ENCODE data around the gene GZMM. TPM values are rescaled to one million over a fixed set of nuclear protein-coding genes. Genes with fewer than 3 reads are reported as not detected.
A peak's percentile ranks its signal among the peaks of the same experiment; 100 is the strongest.

The GZMM gene
- under 1 TPM in 4 of 6 donors, not detected in 2; 0.28 to 0.38 (median 0.33) TPM for total RNA-seq
- polyA plus RNA-seq = under 1 TPM; 0.31 to 0.38 TPM

DNA sequence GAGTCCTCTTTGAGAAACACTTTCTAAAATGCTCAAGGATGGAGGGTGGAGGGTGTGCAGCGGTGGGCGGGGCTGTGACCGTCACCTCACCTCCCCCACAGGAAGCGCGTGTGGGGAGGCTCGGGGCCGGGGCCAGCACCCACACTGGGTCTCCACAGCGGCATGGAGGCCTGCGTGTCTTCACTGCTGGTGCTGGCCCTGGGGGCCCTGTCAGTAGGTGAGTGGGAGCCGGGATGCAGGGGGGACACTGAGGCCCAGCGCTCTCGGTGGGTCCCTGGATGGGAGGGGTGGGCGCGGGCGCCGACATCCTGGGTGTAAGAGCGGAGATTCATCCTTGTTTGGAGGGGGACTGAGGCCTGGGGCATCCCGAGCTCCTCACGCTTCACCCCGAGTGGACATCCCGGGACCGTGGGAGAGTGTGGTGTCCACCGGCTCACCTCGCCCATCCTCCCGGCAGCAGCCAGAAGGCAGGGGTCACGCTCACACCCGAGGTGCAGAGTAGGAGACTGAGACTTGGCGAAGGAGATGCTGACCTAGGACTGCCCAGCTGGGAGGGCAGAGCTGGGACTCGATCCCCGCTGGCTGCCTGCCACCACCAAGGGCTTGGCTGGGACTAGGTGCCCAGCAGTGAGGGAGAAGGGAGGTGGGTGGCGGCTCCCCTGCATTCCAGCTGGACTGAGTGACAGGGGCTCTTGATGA lies at the start of gene GZMM:
Gene GZMM (plus strand): TSS at position 144 of the 699 bp plus-strand sequence. CDS start 19 bp downstream, at position 163.
- TF ChIP-seq, protein P1, sequence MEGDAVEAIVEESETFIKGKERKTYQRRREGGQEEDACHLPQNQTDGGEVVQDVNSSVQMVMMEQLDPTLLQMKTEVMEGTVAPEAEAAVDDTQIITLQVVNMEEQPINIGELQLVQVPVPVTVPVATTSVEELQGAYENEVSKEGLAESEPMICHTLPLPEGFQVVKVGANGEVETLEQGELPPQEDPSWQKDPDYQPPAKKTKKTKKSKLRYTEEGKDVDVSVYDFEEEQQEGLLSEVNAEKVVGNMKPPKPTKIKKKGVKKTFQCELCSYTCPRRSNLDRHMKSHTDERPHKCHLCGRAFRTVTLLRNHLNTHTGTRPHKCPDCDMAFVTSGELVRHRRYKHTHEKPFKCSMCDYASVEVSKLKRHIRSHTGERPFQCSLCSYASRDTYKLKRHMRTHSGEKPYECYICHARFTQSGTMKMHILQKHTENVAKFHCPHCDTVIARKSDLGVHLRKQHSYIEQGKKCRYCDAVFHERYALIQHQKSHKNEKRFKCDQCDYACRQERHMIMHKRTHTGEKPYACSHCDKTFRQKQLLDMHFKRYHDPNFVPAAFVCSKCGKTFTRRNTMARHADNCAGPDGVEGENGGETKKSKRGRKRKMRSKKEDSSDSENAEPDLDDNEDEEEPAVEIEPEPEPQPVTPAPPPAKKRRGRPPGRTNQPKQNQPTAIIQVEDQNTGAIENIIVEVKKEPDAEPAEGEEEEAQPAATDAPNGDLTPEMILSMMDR (IDR thresholded peaks at IDR 0.05) = no peak
- DNase-seq (peak in 2 of 6 donors; percentile 30 to 73), FAIRE-seq (no peak), ATAC-seq (peak in 3 of 4 donors; percentile 24 to 49 (median 41))
- intact Hi-C loops (cut with DNase I) = no loop called here
- H3K27ac ChIP-seq = no peak within 1 kb of the TSS
- no peaks in the 10 kb centered on the region for H3K9me3 ChIP-seq
- H3K27me3 ChIP-seq = no peaks in the 10 kb centered on the region
- H3K4me3 ChIP-seq = no peak within 1 kb of the TSS
- peaks cover 0 to 17% (median 2%) of the 10 kb centered on the region in 3 donors for H3K36me3 ChIP-seq
- H3K4me1 ChIP-seq = no peaks in the 10 kb centered on the region
- WGBS, 2 donors = 55 to 64% methylated on average over 30 to 31 of the region's 31 CpGs

DNA sequence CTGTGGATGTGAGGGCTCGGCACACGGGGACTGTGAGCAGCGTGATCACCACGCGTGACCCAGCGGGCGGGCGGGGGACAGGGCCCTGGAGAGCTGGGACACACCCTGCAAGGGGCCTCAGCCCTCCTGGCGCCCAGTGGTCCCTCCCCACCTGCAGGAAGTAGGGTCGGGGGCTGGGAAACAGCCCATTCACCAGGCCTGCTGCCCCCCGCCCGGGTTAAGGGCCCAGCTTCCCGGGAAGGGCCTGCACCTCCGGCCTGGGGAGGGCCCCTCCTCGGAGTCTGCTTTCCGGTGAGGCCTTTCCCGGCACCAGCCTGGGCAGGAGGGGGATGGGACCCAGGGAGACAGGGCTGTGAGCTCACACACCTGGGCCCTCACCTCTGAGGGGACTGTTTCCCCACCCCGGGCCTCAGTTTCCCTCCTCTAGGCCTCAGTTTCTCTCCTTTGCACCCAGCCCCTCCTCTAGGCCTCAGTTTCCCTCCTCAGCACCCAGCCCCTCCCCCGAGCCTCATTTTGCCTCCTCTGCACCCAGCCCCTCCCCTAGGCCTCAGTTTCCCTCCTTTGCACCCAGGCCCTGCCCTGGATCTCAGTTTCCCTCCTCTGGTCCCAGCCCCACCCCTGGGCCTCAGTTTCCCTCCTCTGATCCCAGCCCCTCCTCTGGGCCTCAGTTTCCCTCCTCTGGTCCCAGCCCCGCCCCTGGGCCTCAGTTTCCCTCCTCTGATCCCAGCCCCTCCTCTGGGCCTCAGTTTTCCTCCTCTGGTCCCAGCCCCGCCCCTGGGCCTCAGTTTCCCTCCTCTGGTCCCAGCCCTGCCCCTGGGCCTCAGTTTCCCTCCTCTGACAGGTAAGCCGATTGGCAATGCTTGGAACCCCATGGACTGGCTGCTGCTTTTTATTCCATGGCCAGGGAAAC lies 49.4 kb upstream of the GZMM start:
- no peak overlapping the region for H3K27ac ChIP-seq
- no peaks in the 10 kb centered on the region for H3K36me3 ChIP-seq
- no peak for ATAC-seq
- whole genome bisulfite sequencing, 2 donors = 43 to 56% methylated on average over 21 to 22 of the region's 22 CpGs
- no peaks in the 10 kb centered on the region for H3K9me3 ChIP-seq
- peak in 2 of 6 donors; percentile 39 to 72 for DNase-seq
- H3K27me3 ChIP-seq = peaks cover 0 to 10% (median 6%) of the 10 kb centered on the region in 4 donors
- TF ChIP-seq, protein P1 (IDR thresholded peaks at IDR 0.05) = no peak
- intact Hi-C loops (cut with DNase I) = no loop called here
- FAIRE-seq = no peak
- H3K4me3 ChIP-seq = no peak overlapping the region
- peaks cover 0 to 11% (median 5%) of the 10 kb centered on the region in 3 donors for H3K4me1 ChIP-seq

DNA sequence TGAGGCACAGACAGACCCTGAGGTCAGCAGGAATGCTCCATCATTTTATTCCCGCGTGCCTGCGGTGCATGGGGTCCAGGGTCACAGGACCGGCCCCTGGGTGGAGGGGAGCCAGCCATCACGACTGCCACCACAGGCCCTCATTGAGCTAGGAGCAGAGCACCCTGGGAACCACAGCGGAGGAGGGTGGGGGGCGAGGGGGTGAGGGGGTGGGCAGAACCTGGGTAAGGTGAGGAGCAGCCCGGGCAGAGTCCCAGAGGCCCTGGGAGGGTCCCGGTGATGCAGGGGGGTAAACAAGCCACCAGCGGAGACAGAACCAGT lies 48.8 kb upstream of the GZMM start:
- TF ChIP-seq, protein P1 (IDR thresholded peaks at IDR 0.05) = no peak
- Histone ChIP-seq H3K9me3 (no peaks in the 10 kb centered on the region), H3K27ac (no peak overlapping the region), H3K36me3 (no peaks in the 10 kb centered on the region), H3K4me1 (peaks cover 0 to 7% (median 5%) of the 10 kb centered on the region in 3 donors), H3K27me3 (peaks cover 0 to 10% (median 6%) of the 10 kb centered on the region in 4 donors), H3K4me3 (no peak overlapping the region)
- intact Hi-C loops (cut with DNase I) = no loop called here
- 39 to 44% methylated on average over 10 of the region's 10 CpGs for WGBS, 2 donors
- FAIRE-seq = no peak
- peak in 3 of 6 donors; percentile 18 to 64 (median 37) for DNase-seq
- no peak for ATAC-seq

DNA sequence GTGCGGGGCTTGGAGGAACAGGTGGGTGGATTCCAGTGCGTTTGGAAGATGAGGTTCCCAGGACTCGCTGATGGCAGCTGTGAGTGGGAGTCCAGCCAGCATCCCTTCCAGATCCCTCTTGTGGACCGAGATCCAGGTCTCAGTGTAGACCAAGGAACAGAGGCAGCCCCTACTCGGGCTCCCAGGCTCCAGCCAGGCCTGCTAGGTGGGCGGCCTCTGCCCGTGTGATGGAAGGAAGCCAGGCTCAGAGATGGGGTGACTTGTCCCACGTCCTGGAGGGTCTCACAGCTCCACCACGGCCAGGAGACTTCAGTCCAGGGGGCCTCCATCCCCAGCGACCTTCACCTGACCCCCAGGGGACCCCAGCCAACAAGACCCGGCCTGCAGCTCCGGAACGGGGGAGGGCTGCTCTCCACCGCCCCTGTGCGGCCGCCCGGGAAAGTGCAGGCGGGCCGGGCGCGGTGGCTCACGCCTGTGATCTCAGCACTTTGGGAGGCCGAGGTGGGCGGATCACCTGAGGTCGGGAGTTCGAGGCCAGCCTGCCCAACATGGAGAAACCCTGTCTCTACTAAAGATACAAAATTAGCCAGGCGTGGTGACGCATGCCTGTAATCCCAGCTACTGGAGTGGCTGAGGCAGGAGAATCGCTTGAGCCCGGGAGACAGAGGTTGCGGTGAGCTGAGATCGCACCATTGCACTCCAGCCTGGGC lies 48.3 kb upstream of the GZMM start:
- FAIRE-seq = no peak
- WGBS, 2 donors = 19 to 22% methylated on average over 32 of the region's 32 CpGs

More for the DNA sequence above, 48.3 kb upstream of the GZMM start:
- Histone ChIP-seq H3K9me3 (no peaks in the 10 kb centered on the region), H3K36me3 (no peaks in the 10 kb centered on the region), H3K27me3 (peaks cover 0 to 10% (median 6%) of the 10 kb centered on the region in 4 donors), H3K4me3 (no peak overlapping the region), H3K27ac (no peak overlapping the region), H3K4me1 (peaks cover 0 to 7% (median 5%) of the 10 kb centered on the region in 3 donors)
- intact Hi-C loops (cut with DNase I) = no loop called here
- DNase-seq (peak in 3 of 6 donors; percentile 17 to 74 (median 46)), ATAC-seq (peak in 3 of 4 donors; percentile 46 to 67 (median 58))
- TF ChIP-seq, protein P1 (IDR thresholded peaks at IDR 0.05) = peak; percentile 28 to 57 (median 44)
